Iris pigment epithelial cell (primary cell): Measurements from ENCODE around the gene PTPRM.

ENCODE experiments used
- DNase-seq: peaks from one replicate; pipeline ENCODE4 v3.0.0-alpha.2; 2011; ENCODE audit warnings: low read depth

Gene PTPRM

DNA sequence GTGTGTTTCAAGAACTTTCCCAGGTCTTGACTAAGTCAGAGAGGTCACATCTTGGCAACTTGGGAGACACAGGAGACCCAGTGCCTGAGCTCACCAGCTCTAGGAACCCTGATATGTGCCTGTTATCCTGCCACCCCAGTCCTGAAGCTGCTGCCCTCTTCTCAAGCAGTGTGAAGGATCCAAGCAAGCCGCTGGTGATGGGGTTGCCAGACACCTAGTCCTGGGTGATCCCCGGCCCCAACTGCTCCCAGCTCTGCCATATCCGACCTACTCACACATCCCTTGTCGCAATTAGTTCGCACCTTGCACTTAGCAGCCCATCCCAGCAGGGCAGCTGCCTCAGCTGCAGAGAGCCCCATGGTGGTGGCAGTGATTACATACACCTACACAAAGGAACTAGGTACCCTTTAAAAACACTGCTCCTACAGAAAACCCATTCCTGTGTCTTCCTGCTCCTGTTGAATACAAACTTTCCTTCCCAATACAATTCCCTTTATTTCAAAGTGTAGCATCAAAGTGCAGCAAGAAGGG, 794.9 kb downstream of the PTPRM start:
- DNase-seq = no peak

DNA sequence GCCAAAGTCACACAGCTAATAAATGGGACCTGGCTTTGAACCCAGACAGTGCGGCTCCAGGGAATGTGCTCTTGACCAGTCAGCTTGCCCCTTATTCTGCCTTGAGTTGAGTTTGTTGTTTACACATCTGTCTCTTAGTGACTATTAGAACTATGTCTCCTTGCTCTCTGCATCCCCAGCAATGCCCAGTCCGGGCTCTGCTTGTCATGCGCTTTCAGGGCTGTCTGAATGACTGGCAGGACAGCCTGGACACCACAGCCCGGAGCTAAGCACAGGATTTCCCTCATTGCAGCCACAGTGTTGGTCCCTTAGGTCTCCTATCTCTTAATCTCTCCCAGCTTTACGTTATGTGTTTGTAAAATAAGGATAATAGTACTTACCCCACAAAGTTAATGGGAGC, 795.7 kb downstream of the PTPRM start:
- no peak for DNase-seq

DNA sequence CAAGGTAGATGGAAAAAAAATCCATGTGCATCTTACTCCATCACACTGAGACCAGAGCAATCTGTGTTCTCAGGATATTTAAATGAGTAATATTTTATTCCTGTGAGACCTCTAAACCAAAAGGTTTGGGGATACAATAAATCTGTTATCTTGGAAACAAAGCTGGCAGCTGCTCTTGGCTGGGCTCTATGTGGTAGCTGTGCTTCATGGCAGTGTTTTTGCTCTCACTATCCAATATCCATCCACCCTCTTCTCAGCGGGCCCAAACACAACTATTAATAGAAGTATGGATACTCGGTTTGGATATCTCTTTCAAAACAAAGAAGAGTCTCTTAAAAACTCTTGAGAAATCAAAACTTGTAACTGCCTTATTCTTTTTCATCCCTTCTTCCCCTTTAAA, 797.3 kb downstream of the PTPRM start:
- DNase-seq = no peak

DNA sequence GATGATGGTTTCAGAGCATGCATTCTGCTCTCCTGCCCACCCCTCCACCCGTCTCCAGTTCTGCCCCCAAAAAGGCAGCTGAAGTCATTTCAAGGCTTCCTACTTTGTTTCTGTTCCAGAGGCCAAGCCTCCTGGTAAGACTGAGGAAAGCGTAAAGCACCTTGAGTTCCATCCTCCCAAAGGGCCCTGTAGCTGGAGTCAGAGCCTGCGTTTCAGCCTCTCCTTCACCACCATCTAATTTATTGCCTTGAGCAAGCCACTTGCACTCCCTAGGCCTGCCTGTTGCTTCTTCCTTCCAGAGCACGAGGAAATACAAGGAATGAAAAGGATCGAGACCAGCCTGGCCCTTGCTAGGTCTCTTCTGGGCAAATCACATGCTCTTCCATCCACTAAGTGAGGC, 797.9 kb downstream of the PTPRM start:
- DNase-seq = no peak

DNA sequence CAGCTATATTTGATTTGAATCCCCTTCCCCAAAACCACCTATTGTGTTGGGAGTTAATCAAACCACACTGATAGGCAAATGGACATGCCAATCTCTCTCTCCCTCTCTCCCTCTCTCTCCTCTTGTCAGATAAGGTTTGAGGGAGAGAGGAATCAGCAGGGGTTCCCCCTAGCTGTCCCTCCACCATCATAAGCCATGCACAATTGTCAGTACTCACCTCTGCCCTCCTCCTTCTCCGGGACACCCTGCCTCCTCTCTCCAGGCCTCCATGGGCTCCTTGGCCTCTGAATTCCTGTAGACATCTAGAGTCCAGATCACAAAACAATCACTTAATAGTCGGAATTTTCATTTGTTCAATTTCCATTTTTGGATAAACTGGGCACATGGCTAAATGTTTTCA, 798.4 kb downstream of the PTPRM start:
- no peak for DNase-seq

DNA sequence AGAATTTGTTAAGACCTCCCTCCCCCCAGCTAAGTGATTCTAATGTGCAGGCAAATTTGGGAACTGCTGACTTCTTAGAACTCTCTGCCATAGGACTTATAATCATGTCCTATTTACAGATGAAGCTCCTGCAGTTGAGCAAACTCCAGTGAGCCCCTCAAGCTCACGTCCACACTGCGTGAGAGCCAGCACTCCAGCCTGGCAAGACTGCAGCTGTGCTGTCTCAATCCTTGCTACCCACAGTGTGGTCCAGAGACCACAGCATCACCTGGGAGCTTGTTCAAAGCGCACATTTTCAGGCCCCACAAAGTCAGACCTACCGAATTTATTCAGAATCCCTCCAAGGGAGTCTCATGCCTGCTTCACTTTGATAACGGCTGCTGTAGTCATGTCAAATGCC, 799.0 kb downstream of the PTPRM start:
- no peak for DNase-seq

DNA sequence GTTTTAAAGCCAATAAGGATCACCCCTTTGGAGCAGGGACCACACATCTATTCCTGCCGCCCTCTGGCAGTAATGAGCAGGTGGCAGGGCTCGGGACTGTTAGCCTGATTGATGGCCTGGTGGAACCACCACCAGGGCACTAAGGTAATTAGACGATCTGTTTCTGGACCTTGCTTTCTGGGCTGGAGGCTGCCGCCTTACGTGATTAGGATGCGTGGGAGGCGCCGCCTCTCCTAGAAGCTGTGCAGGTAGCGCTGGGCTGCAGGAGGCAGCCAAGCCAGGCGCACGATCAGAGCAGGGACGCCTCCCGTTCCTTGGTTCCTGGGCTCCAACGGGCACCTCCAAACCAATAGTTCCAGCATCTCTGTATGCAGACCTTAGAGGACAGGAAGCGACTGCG, 799.5 kb downstream of the PTPRM start:
- DNase-seq = no peak

DNA sequence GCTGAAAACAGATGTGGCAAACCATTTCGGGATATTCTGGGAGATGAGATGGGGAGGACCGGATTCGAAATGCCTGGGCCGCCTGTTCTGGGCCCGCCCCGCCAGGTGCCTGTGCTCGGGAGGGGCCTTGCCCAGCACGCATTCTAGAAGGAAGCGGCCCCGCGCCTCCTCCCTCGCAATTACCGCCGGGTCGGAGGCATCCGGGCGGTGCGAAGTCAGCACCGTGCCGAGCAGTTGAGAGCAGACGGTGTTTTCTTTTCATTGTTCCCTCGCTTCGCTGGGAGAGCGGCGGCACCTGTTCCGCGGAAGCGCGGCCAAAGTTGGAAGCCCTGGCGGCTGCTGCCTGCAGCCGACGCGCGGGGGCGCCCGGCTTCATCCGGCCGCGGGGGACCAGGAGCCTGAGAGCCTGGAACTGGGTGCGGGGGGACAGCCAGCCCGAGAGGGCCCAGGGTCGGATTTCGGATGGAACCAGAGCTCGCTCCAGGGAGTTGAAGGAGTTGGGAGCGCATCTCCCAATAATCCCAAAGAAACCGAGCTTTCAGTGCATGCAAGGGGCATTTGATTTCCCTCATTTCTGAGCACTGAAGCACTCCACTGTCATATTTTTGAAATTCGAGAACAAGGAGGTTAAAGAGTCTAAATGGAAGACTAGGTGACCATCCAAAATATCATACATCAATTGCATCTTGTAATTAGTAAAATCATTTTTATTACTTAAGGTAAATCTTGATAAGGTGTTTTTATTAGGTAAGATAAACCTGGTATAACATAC, 800.3 kb downstream of the PTPRM start:
- DNase-seq = peak; percentile 30

DNA sequence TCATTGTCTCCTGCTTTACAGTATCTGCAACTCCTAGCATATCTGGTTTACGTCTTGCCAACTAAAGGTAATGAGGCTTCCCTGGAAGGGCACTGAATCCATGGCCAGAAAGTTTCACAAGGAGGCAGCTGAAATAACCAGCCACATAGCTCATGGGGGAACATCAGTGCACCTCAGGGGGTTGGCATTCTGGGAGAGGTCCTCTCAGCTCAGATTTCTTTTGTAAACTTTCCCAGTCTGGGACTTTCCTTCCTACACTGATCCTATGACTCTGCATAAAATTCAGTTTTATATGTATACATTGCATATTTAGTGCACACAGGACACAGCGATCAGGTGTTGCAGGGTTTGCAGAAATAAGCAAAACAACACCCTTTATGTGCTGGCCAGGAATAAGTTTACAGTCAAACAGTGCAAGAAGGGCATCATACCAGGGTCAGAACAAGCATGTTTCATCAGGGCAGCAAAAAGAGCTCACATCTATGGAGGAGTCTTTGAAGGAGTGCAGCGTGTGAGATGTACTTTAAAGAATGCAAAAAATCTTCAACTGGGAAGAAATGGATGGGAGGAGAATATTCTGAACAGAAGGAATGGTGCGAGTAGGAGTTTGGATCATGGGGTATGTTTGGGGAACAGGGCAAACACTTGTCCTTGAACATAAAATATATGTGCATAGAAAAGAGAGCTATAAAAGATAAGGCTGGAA, 801.5 kb downstream of the PTPRM start:
- no peak for DNase-seq

DNA sequence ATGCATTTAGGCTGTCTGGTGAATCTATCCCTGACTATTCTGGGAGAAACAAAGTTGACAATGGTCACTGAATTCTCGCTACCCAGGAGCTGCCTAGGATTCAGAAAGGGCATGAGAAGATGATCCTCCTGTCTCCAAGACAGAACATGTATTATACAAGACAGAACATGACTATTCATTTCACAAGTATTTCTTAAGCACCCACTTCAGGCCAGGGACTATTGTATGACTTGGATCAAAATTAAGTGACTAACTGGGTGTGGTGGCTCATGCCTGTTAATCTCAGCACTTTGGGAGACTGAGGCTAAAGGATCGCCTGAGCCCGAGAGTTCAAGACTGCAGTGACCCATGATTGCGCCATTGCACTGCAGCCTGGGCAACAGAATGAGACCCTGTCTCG, 806.4 kb downstream of the PTPRM start:
- no peak for DNase-seq

DNA sequence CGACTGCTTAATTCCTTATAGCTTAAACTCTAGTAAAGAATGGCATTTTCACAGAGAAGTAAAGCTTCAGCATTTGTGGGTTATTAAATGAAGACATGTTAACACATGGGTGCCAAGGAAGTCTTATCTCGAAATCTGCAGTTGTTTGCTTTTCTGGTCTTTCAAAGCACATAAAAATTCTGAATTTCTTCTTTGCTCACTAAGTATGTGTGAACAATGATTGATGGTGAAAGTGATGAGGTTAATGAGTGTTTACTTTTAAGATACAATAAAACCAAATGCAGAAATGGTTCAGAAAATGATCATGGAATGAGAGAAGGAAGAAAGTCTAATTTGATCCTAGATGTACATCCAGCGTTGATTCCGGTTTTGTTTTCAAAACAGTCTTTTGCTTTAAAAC, 807.6 kb downstream of the PTPRM start:
- no peak for DNase-seq

DNA sequence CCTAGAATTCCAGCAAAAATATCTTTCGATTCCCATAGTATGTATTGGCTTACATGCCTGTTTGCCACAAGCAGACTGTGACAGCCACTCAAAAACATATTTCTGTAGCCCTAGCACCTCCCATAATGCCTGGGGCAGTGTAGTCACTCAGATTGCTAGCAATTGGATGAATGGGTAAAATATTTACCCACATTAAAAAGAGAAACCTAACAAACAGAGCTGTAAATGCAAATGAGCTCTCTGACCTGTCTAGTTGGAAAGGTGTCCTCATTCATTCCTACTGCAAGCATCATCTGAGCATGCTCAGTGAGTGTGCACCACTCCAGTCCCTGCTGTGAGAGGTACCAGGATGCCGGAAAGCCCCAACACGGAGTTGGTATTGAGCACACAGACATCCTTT, 808.1 kb downstream of the PTPRM start:
- DNase-seq = no peak

DNA sequence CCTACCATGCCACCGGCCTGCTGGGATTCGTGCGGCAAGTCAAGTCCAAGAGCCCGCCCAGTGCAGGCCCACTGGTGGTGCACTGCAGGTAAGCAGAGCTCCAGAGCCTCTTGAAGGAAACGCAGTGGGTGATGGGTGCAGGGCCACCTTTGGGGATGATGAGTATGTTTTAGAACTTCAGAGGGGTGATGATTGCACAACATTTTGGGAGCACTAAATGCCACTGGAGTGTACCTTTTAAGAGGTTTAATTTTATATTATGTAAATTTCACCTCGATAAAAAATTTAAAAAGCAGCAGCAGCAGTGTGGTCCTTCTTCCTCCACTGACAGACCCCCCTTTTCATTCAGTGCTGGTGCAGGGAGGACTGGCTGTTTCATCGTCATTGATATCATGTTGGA, 809.0 kb downstream of the PTPRM start:
- DNase-seq = no peak

DNA sequence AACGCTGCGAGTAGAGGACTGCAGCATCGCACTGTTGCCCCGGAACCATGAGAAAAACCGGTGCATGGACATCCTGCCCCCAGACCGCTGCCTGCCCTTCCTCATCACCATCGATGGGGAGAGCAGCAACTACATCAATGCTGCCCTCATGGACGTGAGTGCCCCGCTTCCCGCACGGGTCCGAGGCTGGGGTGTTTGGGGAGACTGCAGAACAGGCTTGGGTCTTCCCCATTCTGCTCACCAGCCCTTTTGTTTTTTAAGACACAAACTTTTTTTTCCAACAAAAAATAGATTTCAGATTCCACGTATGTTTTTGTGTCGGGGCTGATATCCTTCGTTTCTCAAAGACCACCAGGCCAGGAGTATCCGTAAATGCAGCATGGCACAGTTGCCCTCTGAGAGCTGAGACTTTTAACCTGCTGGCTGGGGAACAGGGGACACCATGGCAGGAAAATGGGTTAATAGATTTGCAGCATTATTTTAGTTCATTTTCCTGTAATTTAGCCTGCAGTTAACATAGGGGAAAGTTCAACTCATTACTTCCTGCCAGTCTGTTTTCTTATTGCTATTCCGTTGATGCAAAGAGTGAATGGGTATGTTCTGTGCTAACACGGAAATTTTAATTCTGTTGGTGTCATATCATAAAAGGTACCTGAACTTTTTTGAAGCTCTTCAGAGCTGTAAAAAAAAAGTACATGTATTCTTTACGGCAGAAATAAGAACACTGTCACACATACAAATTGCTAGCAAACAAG, 812.2 kb downstream of the PTPRM start:
- no peak for DNase-seq

DNA sequence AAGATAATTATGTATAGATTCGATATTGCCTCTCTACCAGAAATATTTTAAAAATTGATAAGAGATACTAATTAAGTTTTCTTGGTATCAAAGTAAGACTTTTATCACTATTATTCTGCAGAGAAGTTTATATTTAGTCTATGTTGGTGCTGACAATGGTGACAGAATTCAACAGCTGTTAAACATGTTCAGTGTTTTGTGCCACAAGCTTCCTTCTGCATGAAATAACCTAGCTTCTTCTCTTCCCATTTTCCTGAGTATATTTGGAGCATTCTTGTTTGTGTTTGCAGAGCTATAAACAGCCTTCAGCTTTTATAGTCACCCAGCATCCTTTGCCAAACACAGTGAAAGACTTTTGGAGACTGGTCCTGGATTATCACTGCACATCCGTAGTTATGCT, 812.9 kb downstream of the PTPRM start:
- DNase-seq = no peak

DNA sequence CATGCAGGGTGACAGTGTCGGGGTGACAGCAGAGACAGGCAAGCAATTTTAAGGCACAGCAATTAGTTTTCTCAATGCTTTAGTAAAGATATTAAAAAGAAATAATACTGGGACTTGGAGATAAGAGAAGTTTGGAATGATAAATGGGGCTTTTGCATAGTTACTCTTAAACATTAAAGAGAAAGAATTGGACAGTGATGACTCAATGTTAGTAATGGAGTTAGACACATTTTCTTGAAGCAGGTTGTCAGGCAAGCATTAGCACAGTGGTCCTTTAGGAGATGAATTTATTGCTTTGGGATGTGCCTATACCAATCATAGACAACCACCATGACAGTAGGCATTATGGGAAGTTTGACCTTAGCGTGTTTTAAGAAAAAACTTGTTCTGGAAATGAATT, 813.8 kb downstream of the PTPRM start:
- DNase-seq = peak; percentile 21

DNA sequence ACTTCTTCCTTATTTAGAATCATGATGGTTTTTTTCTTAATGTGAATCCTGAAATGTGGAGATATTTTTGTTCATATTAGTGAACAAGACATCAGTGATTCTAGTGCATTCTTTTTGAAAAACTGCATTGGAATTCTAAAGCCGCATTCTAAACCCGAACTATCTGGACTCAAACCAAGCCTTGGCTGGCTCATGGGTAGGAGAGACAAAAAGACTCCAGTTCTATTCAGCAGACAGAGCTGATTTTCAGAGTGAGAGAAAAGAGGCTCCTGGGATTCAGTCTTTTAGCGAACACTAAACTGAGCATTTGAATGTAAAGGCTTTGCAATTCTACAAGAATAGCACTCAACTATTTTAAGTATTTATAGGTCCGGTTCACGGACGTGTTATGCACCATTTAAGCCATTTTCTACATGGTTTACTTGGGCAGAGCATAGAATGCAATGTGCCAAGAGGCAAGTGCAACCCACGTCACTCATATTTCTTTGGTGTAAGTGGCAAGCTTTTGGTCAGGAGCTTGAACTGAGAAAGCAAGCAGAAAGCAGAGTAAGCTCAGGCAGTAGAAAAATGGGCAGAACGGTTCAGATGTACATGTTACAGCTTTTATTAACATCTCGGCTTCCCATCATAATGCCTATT, 814.8 kb downstream of the PTPRM start:
- DNase-seq = peak; percentile 29

DNA sequence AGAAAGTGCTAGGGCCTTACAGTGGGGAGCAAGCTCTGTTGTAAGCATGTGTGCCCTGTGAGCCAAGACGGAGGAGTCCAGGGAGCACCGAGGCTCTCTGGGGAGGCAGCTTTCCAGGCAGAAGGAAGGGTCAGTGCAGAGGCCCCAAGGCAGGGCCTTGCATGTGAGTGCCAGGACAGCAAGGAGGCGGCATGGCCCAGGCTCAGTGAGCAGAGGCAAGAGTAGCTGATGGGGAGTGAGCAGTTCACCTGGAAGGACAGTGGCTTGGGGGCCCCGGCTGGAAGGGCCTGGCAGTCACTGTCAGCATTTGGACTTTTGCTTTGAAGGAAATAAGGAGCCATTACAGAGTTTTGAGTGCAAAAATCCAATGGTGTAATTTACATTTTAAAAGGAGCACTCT, 818.3 kb downstream of the PTPRM start:
- DNase-seq = no peak

DNA sequence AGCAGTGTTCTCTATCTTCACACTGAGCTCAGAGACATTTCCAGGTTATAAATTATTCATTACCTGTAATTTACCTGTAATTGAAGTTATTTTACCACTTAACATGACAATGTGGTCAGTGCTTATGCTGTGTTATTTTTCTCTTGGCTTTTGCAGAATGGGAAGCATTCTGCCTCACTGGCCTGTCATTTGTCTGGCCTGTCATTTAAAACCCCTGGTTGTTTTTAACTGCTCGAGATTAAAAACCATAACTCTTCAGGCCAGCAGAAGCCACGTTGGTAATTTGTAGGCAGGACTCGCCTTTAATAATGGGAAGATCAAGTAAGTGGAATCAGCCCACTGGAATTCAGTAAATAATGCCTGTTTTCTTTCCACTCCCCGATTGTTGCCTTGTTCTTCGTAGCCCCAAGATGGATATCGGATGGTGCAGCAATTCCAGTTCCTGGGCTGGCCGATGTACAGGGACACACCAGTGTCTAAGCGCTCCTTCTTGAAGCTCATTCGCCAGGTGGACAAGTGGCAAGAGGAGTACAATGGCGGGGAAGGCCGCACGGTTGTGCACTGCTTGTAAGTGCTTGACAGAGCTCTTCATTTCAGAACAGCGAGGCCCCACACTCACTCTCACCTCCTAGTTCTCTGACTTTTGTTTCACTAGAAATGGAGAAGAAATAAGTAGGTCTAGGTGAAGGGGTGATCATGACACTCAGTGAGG, 819.7 kb downstream of the PTPRM start:
- DNase-seq = no peak

DNA sequence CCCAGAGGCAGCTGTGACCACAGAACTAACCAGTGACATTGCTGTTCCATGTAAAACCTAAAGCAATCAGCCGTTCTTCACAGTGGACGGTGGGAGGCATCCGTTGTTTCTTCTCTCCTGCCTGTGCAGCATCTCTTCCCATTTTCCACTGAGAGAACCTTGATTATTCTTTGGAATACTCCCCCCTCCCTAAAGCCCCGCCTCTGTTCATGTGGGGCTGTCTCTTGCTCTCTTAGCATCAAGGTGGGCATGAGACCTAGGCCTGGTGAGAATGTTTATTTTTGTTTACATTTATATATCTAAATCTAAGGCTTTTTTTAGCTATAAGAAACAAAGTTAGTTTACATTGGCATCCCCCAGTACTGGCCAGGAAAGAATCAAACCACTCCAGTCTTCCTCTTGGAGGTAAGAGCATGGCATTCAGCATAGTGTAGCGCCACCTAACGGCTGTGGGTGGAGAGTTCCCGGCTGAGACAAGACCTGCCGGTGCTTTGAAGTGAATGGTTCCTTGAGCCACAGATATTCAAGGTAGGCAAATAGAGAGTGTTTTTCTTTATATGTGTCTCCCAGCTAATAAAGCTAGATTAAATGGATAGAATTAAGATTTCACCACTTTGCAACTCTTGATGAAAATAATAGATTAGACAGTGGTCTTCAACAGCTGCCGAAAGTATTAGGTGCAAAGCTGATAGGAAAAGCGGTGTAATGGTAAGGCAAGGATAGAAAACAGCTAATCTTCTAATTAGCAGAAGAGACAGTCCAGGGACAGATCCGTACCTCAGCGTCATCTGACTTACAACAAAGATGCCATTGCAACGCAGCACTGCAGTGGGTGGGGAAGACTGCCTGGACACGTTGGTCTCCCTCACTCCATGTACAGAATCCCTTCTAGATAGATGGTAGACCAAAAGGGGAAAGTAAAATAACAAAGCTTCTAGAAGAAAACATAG, 822.5 kb downstream of the PTPRM start:
- peak; percentile 82 for DNase-seq

DNA sequence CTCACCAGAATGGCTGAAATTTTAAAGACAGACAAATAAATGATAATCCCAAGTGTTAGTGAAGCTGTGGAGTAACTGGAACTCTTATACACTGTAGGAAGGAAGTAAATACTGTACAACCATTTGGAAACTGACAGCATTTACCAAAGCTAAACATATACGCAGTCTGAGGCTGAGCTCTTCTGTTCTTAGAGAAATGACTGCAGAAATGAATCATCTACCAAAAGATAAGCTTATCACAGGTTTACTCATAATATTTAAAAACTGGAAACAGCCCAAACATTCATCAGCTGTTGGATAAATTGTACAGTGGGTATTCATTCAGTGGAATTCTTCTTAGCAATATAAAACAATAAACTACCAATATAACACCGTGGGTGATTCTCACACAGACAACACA, 824.0 kb downstream of the PTPRM start:
- peak; percentile 73 for DNase-seq
